NCI-H2196 (cell line): ENCODE data around the gene ZFAND4.
A peak's percentile ranks its signal among the peaks of the same experiment; 100 is the strongest.
"Not testable (repeated sequence)": the region's sequence is repeated elsewhere in the genome, so short reads cannot be mapped to it uniquely, and the experiment has no call there.

Source experiments
- DNase-seq: peaks from one replicate; lab custom pipeline; 2025; ENCODE audit not compliant: unreplicated experiment; lab: John Stamatoyannopoulos, UW

ZFAND4 gene

GRCh38 chr10:45672181-45673073 is at the start of gene ZFAND4:
Gene ZFAND4 (minus strand): TSS chr10:45672772. CDS start chr10:45663725, 9,047 bp downstream.
- DNase-seq: peak; percentile 87

GRCh38 chr10:45721503-45721902 is 48.9 kb upstream of the ZFAND4 start:
- DNase-seq: not testable (repeated sequence)

- not testable (repeated sequence) for DNase-seq
These were observed 45.1 kb upstream of the ZFAND4 start for GRCh38 chr10:45717642-45718041.

GRCh38 chr10:45717053-45717452 is 44.5 kb upstream of the ZFAND4 start:
- not testable (repeated sequence) for DNase-seq

GRCh38 chr10:45711223-45711622 is 38.7 kb upstream of the ZFAND4 start:
- DNase-seq: not testable (repeated sequence)

- DNase-seq: not testable (repeated sequence)
These were observed 37.7 kb upstream of the ZFAND4 start for GRCh38 chr10:45710200-45710796.

GRCh38 chr10:45678467-45678866 is 5.9 kb upstream of the ZFAND4 start:
- not testable (repeated sequence) for DNase-seq

- DNase-seq: no peak
These were observed 2.8 kb upstream of the ZFAND4 start for GRCh38 chr10:45675388-45675787.

GRCh38 chr10:45673074-45673648 is 589 bp upstream of the ZFAND4 start:
- peak; percentile 1 for DNase-seq

- not testable (repeated sequence) for DNase-seq
These were observed 1.3 kb downstream of the ZFAND4 start for GRCh38 chr10:45671300-45671699.

- DNase-seq: not testable (repeated sequence)
These were observed 2.7 kb downstream of the ZFAND4 start for GRCh38 chr10:45669897-45670296.

- DNase-seq: no peak
These were observed 11.6 kb downstream of the ZFAND4 start for GRCh38 chr10:45660876-45661411.

GRCh38 chr10:45657033-45657926 is 15.3 kb downstream of the ZFAND4 start:
- DNase-seq: no peak

GRCh38 chr10:45655219-45655618 is 17.4 kb downstream of the ZFAND4 start:
- no peak for DNase-seq

GRCh38 chr10:45654753-45655141 is 17.8 kb downstream of the ZFAND4 start:
- DNase-seq: not testable (repeated sequence)

- DNase-seq: no peak
These were observed 19.1 kb downstream of the ZFAND4 start for GRCh38 chr10:45653454-45653853.

GRCh38 chr10:45652511-45652910 is 20.1 kb downstream of the ZFAND4 start:
- DNase-seq: no peak

GRCh38 chr10:45649296-45649695 is 23.3 kb downstream of the ZFAND4 start:
- DNase-seq: no peak

GRCh38 chr10:45647118-45647517 is 25.5 kb downstream of the ZFAND4 start:
- no peak for DNase-seq

- no peak for DNase-seq
These were observed 26.1 kb downstream of the ZFAND4 start for GRCh38 chr10:45646384-45647050.
